Vagina (tissue), 2 donors: Measurements from ENCODE around the gene PAXX.

ENCODE experiments used
- POLR2A ChIP-seq, 2 donors: fragments of 450-650 bp; IDR thresholded peaks; one replicate each; pipeline ENCODE4 v1.6.1; 2017; ENCODE audit warnings: antibody characterized with exemption in 2 of 2, mild to moderate bottlenecking in 2 of 2, moderate library complexity in 2 of 2
- POLR2AphosphoS5 ChIP-seq, 2 donors: sonication (generic); formaldehyde crosslinking; IDR thresholded peaks; one replicate each; pipeline ENCODE4 v1.9.0; 2017; ENCODE audit warnings: antibody characterized with exemption in 2 of 2, mild to moderate bottlenecking in 2 of 2, low read depth in 1 of 2; ENCODE audit not compliant: insufficient read depth in 1 of 2
- TF ChIP-seq, protein P1 (sequence below), 3 experiments: fragments of 450-650 bp in 2 of 3; fragments of 200-600 bp in 1 of 3; sonication (generic) in 1 of 3; IDR thresholded peaks; one replicate each; pipeline ENCODE4 v1.5.1; 2017 to 2019; ENCODE audit warnings: antibody characterized with exemption in 3 of 3, mild to moderate bottlenecking in 2 of 3, moderate library complexity in 2 of 3

DNA sequence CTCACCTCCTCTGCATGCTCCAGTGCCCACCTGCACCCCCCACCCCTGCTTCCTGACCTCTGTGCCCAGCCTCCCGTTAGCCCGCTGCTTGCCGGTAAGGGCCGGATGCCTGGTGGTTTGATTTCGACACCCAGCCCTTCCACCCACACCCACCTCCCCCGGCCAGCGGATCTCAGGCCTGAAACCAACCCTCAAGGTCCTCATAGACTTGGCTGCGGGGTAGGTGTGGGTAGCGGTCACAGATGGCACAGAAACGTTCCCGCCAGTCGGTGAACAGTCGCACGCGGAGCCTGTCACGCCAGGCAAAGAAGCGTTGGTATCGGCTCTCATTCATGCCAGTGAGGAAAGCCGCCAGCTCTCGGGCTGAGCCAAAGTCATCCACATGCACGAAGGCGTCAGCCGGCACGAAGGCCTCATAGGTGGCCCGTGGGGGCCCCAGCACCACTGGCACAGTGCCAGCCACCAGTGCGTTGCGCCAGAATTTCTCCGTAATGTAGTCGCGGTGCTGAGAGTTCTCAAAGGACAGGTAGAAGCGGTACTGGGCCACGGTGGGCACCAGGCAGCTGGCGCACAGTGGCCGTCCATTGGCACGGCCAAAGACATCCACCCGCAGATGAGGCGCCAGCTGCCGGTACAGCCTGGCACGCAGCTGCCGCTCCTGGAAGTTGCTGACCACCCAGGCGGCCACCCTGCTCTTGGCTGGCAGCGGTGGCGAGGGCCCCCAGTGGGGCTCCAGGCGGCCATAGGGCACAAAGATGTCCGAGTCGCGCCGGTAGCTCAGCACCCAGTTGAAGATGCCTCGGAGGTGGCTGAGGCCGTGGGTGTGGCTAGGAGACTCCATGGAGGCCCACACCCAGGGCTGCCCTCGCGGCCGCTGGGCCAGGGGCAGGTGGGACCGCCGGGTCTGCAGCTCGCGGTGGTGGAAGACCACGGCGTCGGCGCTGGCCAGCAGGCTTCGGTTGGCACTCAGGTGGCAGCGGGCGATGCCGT, 38.6 kb downstream of the PAXX start:
- TF ChIP-seq, protein P1, sequence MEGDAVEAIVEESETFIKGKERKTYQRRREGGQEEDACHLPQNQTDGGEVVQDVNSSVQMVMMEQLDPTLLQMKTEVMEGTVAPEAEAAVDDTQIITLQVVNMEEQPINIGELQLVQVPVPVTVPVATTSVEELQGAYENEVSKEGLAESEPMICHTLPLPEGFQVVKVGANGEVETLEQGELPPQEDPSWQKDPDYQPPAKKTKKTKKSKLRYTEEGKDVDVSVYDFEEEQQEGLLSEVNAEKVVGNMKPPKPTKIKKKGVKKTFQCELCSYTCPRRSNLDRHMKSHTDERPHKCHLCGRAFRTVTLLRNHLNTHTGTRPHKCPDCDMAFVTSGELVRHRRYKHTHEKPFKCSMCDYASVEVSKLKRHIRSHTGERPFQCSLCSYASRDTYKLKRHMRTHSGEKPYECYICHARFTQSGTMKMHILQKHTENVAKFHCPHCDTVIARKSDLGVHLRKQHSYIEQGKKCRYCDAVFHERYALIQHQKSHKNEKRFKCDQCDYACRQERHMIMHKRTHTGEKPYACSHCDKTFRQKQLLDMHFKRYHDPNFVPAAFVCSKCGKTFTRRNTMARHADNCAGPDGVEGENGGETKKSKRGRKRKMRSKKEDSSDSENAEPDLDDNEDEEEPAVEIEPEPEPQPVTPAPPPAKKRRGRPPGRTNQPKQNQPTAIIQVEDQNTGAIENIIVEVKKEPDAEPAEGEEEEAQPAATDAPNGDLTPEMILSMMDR (IDR thresholded peaks at IDR 0.05) = no peak
- TF ChIP-seq POLR2A (IDR thresholded peaks at IDR 0.05) (no peak), POLR2AphosphoS5 (IDR thresholded peaks at IDR 0.05; ENCODE audit: insufficient read depth in 1 of 2, low read depth in 1 of 2) (no peak)
